ENCODE results near the gene GAL3ST1. TPM values are rescaled to one million over a fixed set of nuclear protein-coding genes. Genes with fewer than 3 reads are reported as not detected.

Gene GAL3ST1
- total RNA-seq, 1 experiment from 2014 or later: 8.9 TPM

DNA sequence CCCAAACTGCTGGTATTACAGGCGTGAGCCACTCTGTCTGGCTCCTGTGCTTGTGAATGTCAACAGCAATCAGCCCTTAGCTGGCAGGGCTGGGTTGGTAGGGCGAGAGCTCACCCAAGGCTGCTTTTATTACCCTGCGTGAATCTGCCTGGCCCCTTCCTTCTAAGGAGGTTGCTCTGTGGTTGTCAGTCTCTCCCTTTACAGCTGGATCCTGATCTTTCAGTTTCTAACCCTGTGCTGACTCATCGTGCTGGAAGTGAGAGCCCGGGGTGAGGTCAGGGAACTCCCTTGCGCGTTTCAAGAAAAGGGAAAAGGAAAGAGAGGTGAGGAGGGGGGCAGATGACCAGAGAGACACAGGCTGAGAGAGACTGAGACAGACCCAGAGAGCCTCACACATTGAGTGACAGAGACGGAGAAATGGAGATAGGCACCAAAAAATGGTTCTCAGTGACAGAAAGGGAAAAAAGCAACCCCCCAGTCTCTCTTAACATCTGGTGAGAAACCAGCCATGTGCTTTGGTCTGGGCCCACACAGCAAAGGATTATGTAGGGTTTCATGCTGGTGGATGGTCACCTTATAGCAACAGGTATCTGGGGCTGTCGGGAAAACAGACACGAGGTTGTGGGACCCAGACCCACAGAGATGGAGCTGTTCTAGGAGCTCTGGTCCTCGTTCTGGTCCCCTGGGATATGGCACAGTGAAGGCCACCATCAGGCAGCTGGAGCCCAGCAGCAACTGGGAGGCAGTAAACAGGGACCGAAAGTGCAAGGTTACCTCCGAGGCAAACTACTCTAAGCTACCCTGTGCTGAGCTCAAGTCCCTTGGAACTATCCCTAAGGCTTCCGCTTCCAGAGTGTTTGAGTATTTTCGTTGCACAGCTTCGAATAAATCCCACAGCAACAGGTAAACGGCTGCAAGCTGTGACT, 35.1 kb upstream of the GAL3ST1 start:
- Mint-ChIP-seq H3K27ac (ENCODE audit: unreplicated experiment) (peak overlapping the region; percentile 79), H3K9me3 (ENCODE audit: unreplicated experiment) (no peaks in the 10 kb centered on the region), H3K4me3 (ENCODE audit: unreplicated experiment) (no peak overlapping the region), H3K4me1 (ENCODE audit: low read depth, unreplicated experiment) (peaks cover 17% of the 10 kb centered on the region), H3K36me3 (ENCODE audit: insufficient read depth, unreplicated experiment) (peaks cover 10% of the 10 kb centered on the region), H3K27me3 (ENCODE audit: insufficient read depth, unreplicated experiment) (no peaks in the 10 kb centered on the region)
- H3K36me3 ChIP-seq (ENCODE audit: control insufficient read depth, insufficient read depth, low read length): no peaks in the 10 kb centered on the region; the same call in 1 of the 2 replicates
- H3K27me3 ChIP-seq (replicated peaks; ENCODE audit: control insufficient read depth, insufficient read depth, low read length): no peaks in the 10 kb centered on the region
- H3K9me3 ChIP-seq: no peaks in the 10 kb centered on the region
- BruUV-seq (replicated peaks): no TSS peak
- peak; percentile 16 to 60 for DNase-seq
- intact Hi-C loops (cut with micrococcal nuclease; ENCODE audit: unreplicated experiment): no loop called here
- TF ChIP-seq CTCF (IDR thresholded peaks at IDR 0.05; ENCODE audit: insufficient read depth in 1 of 2, low read depth in 1 of 2, low read length in 1 of 2, severe bottlenecking in 1 of 2, unreplicated experiment in 1 of 2): no peak
- ChIA-PET POLR2A (no interaction called here), CTCF (interaction anchor here (0.9 kb wide), 1 partner anchor 25 kb away, joined by 3 read pairs; no protein-coding TSS in a partner anchor)
- no peak overlapping the region for H3K4me3 ChIP-seq (ENCODE audit: low read depth, low read length)
- H3K4me1 ChIP-seq: peaks cover 16% of the 10 kb centered on the region

- no peaks in the 10 kb centered on the region for H3K9me3 ChIP-seq
- ChIA-PET POLR2A (interaction anchor here (0.5 to 1.1 kb wide), 2 partner anchors 11 to 177 kb away, joined by 3 read pairs; no protein-coding TSS in a partner anchor), CTCF (interaction anchor here (1.2 to 2.6 kb wide), 4 partner anchors 11 to 147 kb away, joined by 3 to 17 read pairs (median 7); partner anchors contain the start of gene SLC35E4)
- H3K36me3 Mint-ChIP-seq (ENCODE audit: insufficient read depth, unreplicated experiment): peaks cover 10% of the 10 kb centered on the region
- H3K4me3 Mint-ChIP-seq (ENCODE audit: unreplicated experiment): no peak overlapping the region
- no peaks in the 10 kb centered on the region for H3K27me3 Mint-ChIP-seq (ENCODE audit: insufficient read depth, unreplicated experiment)
- H3K27me3 ChIP-seq (replicated peaks; ENCODE audit: control insufficient read depth, insufficient read depth, low read length): no peaks in the 10 kb centered on the region
- H3K4me1 Mint-ChIP-seq (ENCODE audit: low read depth, unreplicated experiment): peaks cover 17% of the 10 kb centered on the region
- no peak for DNase-seq
- no peaks in the 10 kb centered on the region; the same call in 1 of the 2 replicates for H3K36me3 ChIP-seq (ENCODE audit: control insufficient read depth, insufficient read depth, low read length)
- intact Hi-C loops (cut with micrococcal nuclease; ENCODE audit: unreplicated experiment): no loop called here
- no peaks in the 10 kb centered on the region for H3K9me3 Mint-ChIP-seq (ENCODE audit: unreplicated experiment)
- peak overlapping the region; percentile 58 for H3K27ac Mint-ChIP-seq (ENCODE audit: unreplicated experiment)
- no peak for TF ChIP-seq CTCF (IDR thresholded peaks at IDR 0.05; ENCODE audit: insufficient read depth in 1 of 2, low read depth in 1 of 2, low read length in 1 of 2, severe bottlenecking in 1 of 2, unreplicated experiment in 1 of 2)
- no peak overlapping the region for H3K4me3 ChIP-seq (ENCODE audit: low read depth, low read length)
- no TSS peak for BruUV-seq (replicated peaks)
- H3K4me1 ChIP-seq: peaks cover 16% of the 10 kb centered on the region
Observed at GRCh38 chr22:30607939-30608338, 33.5 kb upstream of the GAL3ST1 start.

DNA sequence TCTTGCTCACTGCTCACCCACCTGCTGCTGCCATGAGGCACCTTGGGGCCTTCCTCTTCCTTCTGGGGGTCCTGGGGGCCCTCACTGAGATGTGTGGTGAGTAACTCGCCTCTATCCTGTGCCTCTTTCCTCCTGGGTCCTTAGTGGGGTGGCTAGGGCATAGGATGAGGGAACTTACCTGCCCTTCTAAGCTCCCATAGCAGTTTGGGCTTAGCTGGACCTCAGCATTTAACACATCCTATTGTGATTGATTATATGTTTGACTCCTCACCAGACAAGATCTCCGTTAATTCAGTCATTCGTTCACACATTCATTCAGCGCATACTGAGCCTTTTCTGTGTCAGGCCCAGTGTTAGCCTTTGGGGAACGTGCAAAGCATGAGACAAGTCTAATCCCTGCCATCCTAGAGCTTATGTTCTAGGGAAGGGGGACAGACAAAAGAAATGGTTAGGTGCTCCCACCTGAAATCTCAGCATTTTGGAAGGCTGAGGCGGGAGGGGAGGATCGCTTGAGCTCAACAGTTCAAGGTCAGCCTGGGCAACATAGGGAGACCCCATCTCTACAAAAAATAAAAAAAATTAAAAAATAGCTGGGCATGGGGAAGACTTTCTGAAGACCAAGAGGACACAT, 33.0 kb upstream of the GAL3ST1 start:
- Histone ChIP-seq H3K9me3 (no peaks in the 10 kb centered on the region), H3K36me3 (ENCODE audit: control insufficient read depth, insufficient read depth, low read length) (no peaks in the 10 kb centered on the region; the same call in 1 of the 2 replicates), H3K4me3 (ENCODE audit: low read depth, low read length) (peak overlapping the region; percentile 57), H3K27me3 (replicated peaks; ENCODE audit: control insufficient read depth, insufficient read depth, low read length) (no peaks in the 10 kb centered on the region), H3K4me1 (peaks cover 16% of the 10 kb centered on the region)
- Mint-ChIP-seq H3K4me1 (ENCODE audit: low read depth, unreplicated experiment) (peaks cover 17% of the 10 kb centered on the region), H3K27me3 (ENCODE audit: insufficient read depth, unreplicated experiment) (no peaks in the 10 kb centered on the region), H3K4me3 (ENCODE audit: unreplicated experiment) (peak overlapping the region; percentile 88), H3K36me3 (ENCODE audit: insufficient read depth, unreplicated experiment) (peaks cover 10% of the 10 kb centered on the region), H3K27ac (ENCODE audit: unreplicated experiment) (peak overlapping the region; percentile 58), H3K9me3 (ENCODE audit: unreplicated experiment) (no peaks in the 10 kb centered on the region)
- CTCF ChIA-PET: interaction anchor here (0.6 to 2.6 kb wide), 14 partner anchors 11 to 1955 kb away, joined by 3 to 17 read pairs (median 6); partner anchors contain the start of genes LIMK2, SEC14L2 and SLC35E4
- no peak for DNase-seq
- TSS peak; percentile 66 for BruUV-seq (replicated peaks)
- POLR2A ChIA-PET: interaction anchor here (0.6 to 1.4 kb wide), 9 partner anchors 9 to 1823 kb away, joined by 3 to 17 read pairs (median 6); partner anchors contain the start of gene PES1
- no peak for TF ChIP-seq CTCF (IDR thresholded peaks at IDR 0.05; ENCODE audit: insufficient read depth in 1 of 2, low read depth in 1 of 2, low read length in 1 of 2, severe bottlenecking in 1 of 2, unreplicated experiment in 1 of 2)
- intact Hi-C loops (cut with micrococcal nuclease; ENCODE audit: unreplicated experiment): no loop called here
